Stimulated activated CD4-positive, alpha-beta T cell treated with anti-CD3 and anti-CD28 coated beads, Interleukin-4, amount 100 ng/mL, for 48 hours (primary cell): ENCODE measurements around the gene GNAL.
A peak's percentile ranks its signal among the peaks of the same experiment; 100 is the strongest.
"Not testable (repeated sequence)": the region's sequence is repeated elsewhere in the genome, so short reads cannot be mapped to it uniquely, and the experiment has no call there.

ENCODE experiments used
- DNase-seq, 2 donors: peaks; one replicate each; pipeline ENCODE4 v3.0.0-alpha.2; 2020; ENCODE audit warnings: low read depth in 2 of 2

GNAL gene

DNA sequence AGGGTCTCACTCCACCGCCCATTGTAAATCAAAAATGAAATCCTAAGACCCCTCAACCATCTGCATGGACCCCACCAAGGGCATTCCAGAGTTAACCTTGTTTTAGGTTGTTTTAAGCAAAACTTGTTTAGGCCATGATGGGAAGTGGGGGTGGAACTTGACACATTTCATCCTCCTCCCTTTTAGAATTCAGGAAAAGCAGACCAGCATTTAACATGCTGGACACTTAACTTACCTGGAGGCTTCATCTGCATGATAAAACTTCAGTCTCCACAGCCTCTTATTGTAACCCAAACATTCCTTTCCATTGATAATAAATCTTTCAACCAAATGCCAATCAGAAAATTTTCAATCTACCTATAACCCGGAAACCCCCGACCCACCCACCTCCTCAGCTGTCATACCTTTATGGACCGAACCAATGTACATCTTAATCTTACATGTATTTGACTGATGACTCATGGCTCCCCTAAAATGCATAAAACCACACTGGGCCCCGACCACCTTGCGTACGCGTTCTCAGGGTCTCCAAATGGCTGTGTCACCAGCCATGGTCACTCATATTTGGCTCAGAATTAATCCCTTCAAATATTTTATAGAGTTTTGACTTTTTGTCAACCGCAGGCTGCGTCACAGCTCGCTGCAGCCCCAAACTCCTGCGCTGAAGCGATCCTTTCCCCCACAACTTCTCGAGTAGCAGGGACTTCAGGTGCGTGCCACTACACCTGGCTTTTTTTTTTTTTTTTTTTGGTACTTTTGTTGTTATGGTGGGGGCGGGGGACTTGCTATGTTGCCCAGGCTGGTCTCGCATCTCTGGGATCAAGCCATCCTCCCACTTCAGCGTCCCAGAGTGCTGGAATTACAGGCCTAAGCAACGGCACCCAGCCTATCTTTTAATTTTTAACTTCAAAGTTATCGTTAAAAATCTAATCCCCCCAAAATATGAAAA is 218.1 kb downstream of the GNAL start:
- no peak for DNase-seq

- peak; percentile 76 to 84 for DNase-seq
These were observed 219.4 kb downstream of the GNAL start, which contains the start of gene MPPE1 for GRCh38 chr18:11908182-11909060. MPPE1 (minus strand) TSS chr18:11908317; CDS start chr18:11897264, 11,053 bp downstream.

- no peak for DNase-seq
These were observed 220.0 kb downstream of the GNAL start for GRCh38 chr18:11909061-11909455.

DNA sequence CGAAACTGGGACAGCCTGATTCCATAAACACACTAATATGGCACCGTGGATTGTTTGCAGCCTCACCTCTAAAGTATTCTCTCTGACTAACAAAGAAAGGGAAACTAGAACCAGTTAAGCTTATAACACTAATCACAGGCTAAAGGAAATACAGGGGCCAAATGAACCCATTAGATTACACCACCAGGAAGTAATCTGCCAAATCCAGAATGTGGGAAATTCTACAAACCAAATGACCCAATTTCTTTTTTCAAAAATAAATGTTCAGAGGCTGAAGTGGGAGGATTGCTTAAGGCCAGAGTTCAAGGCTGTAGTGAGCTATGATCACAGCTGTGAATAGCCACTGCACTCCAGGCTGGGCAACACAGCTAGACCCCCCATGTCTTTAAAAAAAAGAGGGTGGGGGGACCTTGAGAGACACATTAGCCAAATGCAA is 220.5 kb downstream of the GNAL start:
- DNase-seq, result no peak

GRCh38 chr18:11916880-11917279 is 227.8 kb downstream of the GNAL start:
- DNase-seq, result not testable (repeated sequence)

DNA sequence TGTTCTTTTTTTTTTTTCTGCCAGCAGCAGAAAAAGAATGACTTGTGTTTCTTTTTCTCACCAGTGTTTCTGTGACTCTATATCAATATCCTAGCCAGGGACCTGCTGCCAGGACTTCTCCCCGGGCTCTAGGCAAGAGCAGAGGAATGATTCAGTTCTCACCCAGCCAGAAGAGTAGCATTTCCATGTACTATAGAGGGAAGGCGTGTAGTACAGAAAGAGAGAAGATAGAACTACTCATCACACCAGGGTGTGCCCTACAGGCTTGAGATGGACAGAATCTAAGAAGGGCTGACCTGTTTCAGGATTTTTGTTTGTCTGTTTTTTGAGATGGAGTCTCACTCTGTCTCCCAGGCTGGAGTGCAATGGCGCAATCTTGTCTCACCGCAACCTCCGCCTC is 230.5 kb downstream of the GNAL start:
- not testable (repeated sequence) for DNase-seq

- no peak for DNase-seq
These were observed 234.4 kb downstream of the GNAL start for GRCh38 chr18:11923450-11923849.

DNA sequence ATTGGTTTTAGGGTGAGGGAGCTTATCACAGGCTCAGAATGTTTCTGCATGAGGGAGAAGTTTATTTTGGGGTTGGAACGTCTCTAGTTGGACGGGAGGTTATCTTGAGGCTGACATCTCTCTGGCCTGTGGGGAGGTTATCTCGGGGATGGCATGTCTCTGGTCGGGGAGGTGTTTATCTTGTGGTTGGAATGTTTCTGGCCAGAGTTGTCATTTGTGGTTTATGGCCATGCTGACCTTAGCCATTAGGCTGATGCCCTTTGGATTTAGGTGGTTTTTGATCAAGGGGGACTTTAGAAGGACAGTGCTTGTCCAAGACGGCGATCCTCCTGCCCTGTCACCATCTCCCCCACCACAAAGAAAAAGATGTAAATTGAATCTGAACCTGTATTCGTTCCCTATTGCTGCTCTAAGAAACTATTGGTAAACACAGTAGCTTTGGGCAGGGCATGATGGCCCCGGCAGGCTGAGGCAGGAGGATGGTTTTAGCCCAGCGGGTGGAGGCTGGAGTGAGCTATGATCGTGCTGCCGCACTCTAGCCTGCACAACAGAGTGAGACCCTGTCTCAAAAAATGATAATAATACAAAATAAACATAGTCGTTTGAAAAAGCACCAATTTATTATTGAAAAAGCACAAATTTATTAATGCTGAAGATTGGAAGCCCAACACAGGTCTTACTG is 236.9 kb downstream of the GNAL start:
- DNase-seq, result no peak

DNA sequence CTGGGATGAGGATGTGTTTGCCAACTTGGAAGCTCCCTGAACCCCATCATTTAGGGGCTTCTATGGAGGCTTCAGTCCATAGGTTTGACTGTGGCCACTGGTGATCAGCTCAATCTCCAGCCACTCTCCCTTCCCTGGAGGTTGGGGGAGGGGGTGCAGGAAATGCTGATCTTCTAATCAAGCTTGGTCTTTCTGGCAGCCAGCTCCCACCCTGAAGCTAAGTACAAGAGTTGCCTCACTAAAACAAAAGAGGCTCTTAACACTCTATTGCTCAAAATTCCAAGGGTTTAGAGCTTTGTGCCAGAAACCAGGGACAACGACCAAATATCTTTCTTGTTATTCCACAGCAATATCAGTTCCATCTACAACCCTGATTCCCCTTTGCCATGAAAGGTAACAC is 238.4 kb downstream of the GNAL start:
- no peak for DNase-seq

- DNase-seq, result no peak
These were observed 243.3 kb downstream of the GNAL start for GRCh38 chr18:11932393-11932792.
